Measurements from ENCODE around the gene CERCAM. TPM values are rescaled to one million over a fixed set of nuclear protein-coding genes. Genes with fewer than 3 reads are reported as not detected.

Gene CERCAM
- total RNA-seq, 4 donors from 2014 or later: 18.5 to 51.9 (median 24.1) TPM

DNA sequence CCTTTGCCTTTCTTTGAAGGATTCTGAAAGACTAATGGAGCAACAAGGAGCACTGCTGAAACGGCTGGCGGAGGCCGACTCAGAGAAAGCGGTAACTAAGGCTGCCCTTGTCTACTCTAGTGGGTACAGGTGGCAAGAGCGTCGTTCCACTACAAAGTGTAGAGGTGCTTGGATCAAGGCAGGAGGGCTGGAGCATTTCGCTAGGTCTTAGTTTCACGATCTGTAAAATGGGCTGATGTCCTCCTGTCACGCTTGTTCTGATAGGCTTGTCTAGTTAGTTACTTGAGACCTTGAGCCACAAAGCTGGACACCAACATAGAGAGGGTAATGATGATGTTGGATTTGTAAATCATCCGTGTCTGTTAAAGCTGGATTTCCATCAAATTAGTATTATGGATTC is 60.9 kb downstream of the CERCAM start:
- DNase-seq (ENCODE audit: low spot score) (no peak), ATAC-seq (ENCODE audit: low FRiP score) (no peak)
- TF ChIP-seq, protein P1, sequence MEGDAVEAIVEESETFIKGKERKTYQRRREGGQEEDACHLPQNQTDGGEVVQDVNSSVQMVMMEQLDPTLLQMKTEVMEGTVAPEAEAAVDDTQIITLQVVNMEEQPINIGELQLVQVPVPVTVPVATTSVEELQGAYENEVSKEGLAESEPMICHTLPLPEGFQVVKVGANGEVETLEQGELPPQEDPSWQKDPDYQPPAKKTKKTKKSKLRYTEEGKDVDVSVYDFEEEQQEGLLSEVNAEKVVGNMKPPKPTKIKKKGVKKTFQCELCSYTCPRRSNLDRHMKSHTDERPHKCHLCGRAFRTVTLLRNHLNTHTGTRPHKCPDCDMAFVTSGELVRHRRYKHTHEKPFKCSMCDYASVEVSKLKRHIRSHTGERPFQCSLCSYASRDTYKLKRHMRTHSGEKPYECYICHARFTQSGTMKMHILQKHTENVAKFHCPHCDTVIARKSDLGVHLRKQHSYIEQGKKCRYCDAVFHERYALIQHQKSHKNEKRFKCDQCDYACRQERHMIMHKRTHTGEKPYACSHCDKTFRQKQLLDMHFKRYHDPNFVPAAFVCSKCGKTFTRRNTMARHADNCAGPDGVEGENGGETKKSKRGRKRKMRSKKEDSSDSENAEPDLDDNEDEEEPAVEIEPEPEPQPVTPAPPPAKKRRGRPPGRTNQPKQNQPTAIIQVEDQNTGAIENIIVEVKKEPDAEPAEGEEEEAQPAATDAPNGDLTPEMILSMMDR (IDR thresholded peaks at IDR 0.05): no peak

DNA sequence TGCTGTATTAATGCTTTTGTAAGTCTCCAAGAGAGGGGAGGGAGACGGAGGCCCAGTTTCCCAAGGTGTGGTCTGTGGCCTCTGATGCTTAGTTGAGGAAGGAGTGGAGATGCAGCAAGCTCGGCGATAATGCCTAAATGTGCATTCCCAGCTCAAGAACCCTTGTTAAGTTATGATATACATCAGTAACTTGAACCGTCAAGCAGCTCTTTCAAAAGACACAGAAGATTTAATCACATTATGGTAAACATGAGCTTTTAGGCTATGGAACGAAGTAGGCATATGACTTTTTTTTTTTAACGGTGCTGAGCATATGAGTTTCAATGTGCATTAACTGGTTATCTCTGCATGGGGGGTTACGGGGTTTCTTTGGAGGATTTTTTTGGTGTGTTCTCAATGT is 61.5 kb downstream of the CERCAM start:
- DNase-seq (ENCODE audit: low spot score): no peak
- ATAC-seq (ENCODE audit: low FRiP score): no peak
- TF ChIP-seq, protein P1 (IDR thresholded peaks at IDR 0.05): no peak

DNA sequence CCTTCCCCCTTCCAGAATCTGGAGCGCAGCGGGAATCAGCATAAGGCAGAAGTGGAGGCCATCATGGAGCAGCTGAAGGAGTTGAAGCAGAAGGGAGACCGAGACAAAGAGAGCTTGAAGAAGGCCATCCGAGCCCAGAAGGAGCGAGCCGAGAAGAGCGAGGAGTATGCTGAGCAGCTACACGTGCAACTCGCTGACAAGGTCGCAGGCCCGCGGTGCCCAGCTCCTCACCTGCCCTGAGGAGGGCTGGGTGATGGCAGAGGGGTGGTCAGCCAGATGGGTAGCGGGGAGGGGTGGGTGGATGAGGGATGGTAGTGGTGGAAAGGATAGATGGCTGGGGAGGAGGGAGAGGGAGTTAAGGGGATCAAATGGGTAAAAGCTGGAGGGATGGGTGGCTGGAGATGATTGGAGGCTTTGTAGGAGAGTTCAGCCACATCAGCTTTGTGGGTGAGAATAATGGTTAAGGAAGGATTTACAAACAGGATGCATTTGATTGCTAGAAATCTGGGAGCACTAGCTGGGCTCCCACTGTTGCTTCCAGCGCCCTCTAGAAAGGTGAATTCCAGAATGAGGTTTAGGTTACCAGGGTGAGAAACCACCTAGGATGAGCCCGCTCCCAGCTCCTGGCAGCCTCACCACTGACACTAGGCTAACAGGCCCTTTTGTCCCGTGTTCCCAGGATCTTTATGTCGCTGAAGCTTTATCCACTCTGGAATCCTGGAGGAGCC is 64.2 kb downstream of the CERCAM start:
- ATAC-seq (ENCODE audit: low FRiP score) (no peak), DNase-seq (ENCODE audit: low spot score) (no peak)
- TF ChIP-seq, protein P1 (IDR thresholded peaks at IDR 0.05): no peak

DNA sequence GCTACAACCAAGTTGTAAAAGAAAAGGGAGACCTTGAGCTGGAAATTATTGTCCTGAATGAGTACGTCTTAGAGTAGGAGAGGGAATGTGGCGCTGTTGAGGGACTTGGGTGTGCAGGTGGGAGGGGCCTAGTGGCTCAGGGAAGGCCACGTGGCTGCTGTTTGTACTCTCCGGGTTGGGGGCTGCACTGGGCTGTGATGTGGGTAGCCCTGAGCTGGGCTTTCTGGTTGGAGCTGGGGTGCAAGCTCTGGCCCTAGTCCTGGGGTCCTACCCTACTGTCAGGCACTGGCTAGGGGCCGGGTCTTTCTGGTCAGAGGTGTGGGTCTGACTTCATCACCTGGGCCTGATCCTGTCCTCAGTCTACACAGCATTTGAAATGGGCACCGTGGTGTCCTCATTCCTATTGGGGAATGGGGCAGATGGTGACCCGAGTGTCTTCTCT is 64.8 kb downstream of the CERCAM start:
- TF ChIP-seq, protein P1 (IDR thresholded peaks at IDR 0.05): no peak
- ATAC-seq (ENCODE audit: low FRiP score) (no peak), DNase-seq (ENCODE audit: low spot score) (no peak)

DNA sequence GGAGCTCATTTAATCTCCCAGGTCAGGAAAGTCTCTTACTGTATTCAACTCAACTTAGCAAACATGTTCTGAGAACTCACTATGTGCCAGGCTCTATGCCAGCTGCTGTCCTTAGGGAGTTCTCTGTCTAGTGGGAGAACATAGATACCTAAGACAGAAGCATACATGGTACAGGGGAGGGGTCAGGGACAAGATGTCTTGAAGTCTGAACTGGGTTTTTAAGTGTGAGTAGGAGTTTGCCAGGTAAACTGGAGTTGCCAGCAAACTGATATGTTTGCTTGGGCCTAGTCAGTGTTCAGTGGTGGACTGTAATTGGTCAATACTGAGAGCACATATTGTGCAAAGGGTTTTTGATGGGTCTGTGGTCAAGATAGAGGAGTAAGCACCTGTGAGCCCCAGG is 65.5 kb downstream of the CERCAM start:
- TF ChIP-seq, protein P1 (IDR thresholded peaks at IDR 0.05): no peak
- ATAC-seq (ENCODE audit: low FRiP score): no peak
- DNase-seq (ENCODE audit: low spot score): no peak

Other genes starting within 250 kb of the CERCAM start
- 10 to 100 TPM; 40.1 to 70.1 (median 52.5) TPM for gene CIZ1, start 229.3 kb upstream of the CERCAM start, total RNA-seq
- gene DNM1, start 217.5 kb upstream of the CERCAM start, total RNA-seq: 10 to 100 TPM in 3 of 4 donors, 1 to 10 TPM in 1; 4.0 to 60.5 (median 20.0) TPM
- 10 to 100 TPM; 63.0 to 99.8 (median 75.9) TPM for gene GOLGA2, start 144.8 kb upstream of the CERCAM start, total RNA-seq
- gene SWI5, start 144.6 kb upstream of the CERCAM start, total RNA-seq: 10 to 100 TPM in 3 of 4 donors, 1 to 10 TPM in 1; 10.0 to 33.3 (median 25.2) TPM
- gene TRUB2, start 98.4 kb upstream of the CERCAM start, total RNA-seq: 10 to 100 TPM in 2 of 4 donors, 1 to 10 TPM in 2; 9.1 to 10.3 (median 9.9) TPM
- 10 to 100 TPM; 30.6 to 34.7 (median 32.8) TPM for gene COQ4, start 98.0 kb upstream of the CERCAM start, total RNA-seq
- 10 to 100 TPM; 13.2 to 25.4 (median 16.1) TPM for gene SLC27A4, start 80.3 kb upstream of the CERCAM start, total RNA-seq
- 10 to 100 TPM; 19.8 to 26.0 (median 23.8) TPM for gene URM1, start 49.5 kb upstream of the CERCAM start, total RNA-seq
- 10 to 100 TPM; 16.8 to 27.1 (median 20.8) TPM for gene ODF2, start 35.1 kb downstream of the CERCAM start, total RNA-seq
- 10 to 100 TPM; 13.0 to 22.4 (median 19.9) TPM for gene GLE1, start 83.9 kb downstream of the CERCAM start, total RNA-seq
- 100 to 1,000 TPM; 231 to 381 (median 300) TPM for gene SPTAN1, start 131.7 kb downstream of the CERCAM start, total RNA-seq
- gene DYNC2I2, start 236.0 kb downstream of the CERCAM start, total RNA-seq: 10 to 100 TPM; 12.8 to 24.7 (median 21.3) TPM